HL-60/S4 treated with retinoic acid at 250 ng/mL for 4 days and 3 days (cell line): ENCODE data around the gene SMARCAL1.
"Not testable (repeated sequence)": the region's sequence is repeated elsewhere in the genome, so short reads cannot be mapped to it uniquely, and the experiment has no call there.

Source experiments
- in situ Hi-C: fragments of 300-500 bp; cut with MboI; formaldehyde crosslinking; loops from 2 replicates; pipeline ENCODE4 v1.7.0; 2022; ENCODE audit warnings: low sequenced_read_pairs

Gene SMARCAL1

GRCh38 chr2:216412022-216412999 lies at the start of gene SMARCAL1:
Gene SMARCAL1, plus strand, starts transcription at chr2:216412484. Its CDS starts 2,221 bp downstream, at chr2:216414705.
- in situ Hi-C loops: no loop called here

- in situ Hi-C loops: no loop called here
These were observed 49.6 kb upstream of the SMARCAL1 start for GRCh38 chr2:216362730-216363129.

DNA sequence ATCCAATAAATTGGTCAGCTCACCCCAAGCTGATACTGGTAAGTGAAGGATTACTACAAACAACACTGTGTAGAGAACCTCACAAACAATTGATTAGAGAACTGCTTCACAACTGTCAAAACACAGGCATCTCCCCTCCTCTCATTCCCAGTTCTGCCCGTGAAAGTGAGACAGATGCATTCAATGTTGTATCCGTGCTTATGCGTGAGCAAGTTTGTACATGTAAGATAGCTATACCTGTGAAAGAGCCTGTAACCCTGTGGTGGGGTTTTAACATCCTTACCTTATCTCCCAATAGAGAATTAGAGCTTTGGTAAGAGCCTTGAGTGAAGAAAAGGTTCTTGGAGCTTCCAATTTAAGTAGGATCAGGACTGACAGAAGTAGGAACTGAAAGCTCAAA lies 49.1 kb upstream of the SMARCAL1 start:
- in situ Hi-C loops: no loop called here

GRCh38 chr2:216365518-216365917 lies 46.8 kb upstream of the SMARCAL1 start:
- in situ Hi-C loops: no loop called here

DNA sequence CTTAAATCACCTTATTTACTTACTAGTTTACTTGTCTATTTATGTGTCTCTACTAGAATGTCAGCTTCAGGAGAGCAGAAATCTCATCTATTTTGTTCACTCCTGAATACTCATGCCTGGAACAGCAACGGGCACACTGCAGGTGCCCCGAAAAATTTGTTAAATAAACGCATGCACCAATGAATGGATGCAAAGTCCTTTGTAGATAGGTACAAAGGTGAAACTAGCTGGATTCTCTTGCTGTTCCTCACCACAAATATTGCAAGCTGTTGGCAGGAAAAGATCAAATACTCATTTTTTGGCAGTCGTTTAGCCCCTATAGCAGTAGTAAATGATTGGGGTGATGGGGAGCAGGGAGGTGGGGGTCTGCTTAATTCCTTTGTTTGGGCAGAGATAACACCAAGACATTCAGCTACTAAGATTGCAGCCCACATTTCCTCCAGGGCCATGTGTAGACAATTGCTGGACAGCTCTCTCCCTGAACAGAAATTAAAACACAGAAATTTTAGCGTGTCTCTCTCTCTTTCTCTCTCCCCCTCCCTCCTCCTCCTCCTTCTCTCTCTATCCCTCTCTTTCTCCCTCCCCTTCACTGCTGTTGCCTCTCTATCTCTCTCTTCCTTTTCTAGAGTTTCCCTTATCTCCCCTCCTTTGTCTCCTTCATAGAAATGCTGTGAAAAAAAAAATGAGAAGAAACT lies 45.4 kb upstream of the SMARCAL1 start:
- in situ Hi-C loops: no loop called here

GRCh38 chr2:216369821-216370220 lies 42.5 kb upstream of the SMARCAL1 start:
- in situ Hi-C loops: no loop called here

- in situ Hi-C loops: no loop called here
These were observed 41.1 kb upstream of the SMARCAL1 start for GRCh38 chr2:216370961-216371712.

- in situ Hi-C loops: no loop called here
These were observed 40.3 kb upstream of the SMARCAL1 start, which contains the start of gene MARCHF4 for GRCh38 chr2:216371721-216372702. Gene MARCHF4, minus strand, starts transcription at chr2:216372483. Its CDS starts 2,223 bp downstream, at chr2:216370260.

DNA sequence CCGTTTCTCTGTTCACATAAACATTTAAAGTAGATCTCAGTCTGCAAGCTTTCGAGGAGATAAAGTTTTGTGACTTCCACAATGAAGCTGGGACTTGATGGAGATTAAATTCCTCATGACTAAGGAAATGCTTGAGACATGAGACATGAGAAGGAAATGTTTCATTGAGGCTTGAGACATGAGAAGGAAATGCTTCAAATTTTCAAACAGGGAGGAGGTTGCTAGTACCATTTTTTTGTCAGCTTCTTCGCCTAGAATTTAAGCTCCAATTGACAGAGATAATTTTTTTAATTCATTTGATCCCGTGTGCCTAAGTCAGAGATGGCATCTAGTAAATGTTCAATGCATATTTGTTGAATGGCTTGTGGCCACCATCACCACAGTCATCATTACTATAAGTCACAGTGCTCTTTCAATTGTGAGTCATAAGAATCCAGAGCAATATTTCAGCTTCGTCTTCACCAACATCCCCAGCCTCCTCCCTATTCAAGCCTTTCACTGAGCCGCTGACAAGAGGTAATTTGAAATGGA lies 39.5 kb upstream of the SMARCAL1 start:
- in situ Hi-C loops: no loop called here

GRCh38 chr2:216373896-216374295 lies 38.4 kb upstream of the SMARCAL1 start:
- in situ Hi-C loops: no loop called here

- in situ Hi-C loops: no loop called here
These were observed 37.0 kb upstream of the SMARCAL1 start for GRCh38 chr2:216375286-216375685.

DNA sequence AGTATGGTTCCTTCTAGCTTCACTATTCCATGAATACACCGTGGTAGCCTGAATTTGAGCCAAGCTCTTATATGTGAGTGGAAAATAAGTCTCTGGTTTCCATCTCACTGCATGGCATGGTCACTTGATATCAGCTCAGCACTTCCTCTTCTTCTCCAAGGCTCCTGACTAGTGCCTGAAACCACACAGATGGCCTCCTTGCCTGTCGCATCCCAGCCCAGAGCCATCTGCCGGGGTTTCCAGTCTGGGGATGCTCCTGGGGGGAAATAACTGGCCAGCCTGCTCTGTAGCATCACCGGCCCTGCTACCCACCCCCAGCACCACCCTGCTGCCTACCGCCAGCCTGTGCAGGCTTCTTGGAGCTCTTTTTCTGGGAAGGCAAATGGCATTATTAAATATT lies 32.3 kb upstream of the SMARCAL1 start:
- in situ Hi-C loops: no loop called here

DNA sequence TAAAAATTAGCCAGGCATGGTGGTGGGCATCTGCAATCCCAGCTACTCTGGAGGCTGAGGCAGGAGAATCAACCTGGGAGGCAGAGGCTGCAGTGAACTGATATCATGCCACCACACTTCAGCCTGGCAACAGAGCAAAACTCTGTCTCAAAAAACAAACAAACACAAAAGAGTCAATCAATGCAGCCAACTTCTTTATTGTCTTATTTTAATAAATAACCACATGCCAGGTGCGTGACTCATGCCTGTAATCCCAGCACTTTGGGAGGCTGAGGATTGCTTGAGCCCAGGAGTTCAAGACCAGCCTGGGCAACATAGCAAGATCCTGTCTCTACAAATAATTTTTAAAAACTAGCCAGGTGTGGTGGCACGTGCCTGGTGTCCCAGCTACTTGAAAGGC lies 27.9 kb upstream of the SMARCAL1 start:
- in situ Hi-C loops: not testable (repeated sequence)

GRCh38 chr2:216385478-216385877 lies 26.8 kb upstream of the SMARCAL1 start:
- in situ Hi-C loops: no loop called here

DNA sequence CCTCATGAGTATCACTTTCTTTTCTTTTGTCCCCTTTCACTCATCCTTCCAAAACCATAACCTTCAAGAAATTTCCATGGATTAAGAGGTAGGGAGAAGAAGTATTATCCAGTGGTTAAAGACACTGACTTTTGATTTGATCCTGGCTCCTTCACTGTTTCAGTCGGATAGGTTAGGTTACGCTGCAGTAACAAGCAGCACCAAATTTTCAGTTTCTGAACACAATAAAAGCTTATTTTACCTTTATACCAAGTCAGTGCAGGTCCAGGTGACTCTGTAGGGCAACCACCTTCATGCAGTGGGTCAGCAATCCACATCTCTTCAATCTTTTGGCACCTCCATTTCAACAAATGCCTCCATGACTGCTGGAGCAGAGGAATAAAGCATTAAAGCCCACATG lies 25.0 kb upstream of the SMARCAL1 start:
- in situ Hi-C loops: no loop called here

- in situ Hi-C loops: no loop called here
These were observed 24.0 kb upstream of the SMARCAL1 start for GRCh38 chr2:216388046-216388884.

DNA sequence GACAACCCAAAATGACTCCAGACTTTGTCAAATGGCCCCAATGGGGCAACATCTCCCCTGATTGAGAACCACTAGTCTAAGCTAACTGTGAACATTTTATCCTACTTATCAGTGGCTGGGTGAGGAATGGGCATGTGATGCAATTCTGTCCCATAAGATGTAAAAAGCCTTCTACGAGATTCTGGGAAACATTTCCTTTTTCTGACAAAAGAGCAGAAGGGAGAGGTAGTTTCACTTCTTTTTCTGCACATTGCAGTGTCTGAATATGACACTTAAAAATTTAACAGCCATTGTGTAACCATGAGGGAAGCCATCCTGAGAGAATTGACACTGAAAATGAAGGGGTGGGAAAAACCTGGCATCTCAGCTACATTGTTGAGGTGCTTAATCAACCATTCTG lies 22.7 kb upstream of the SMARCAL1 start:
- in situ Hi-C loops: no loop called here

- in situ Hi-C loops: no loop called here
These were observed 20.9 kb upstream of the SMARCAL1 start for GRCh38 chr2:216391401-216391800.
